Endothelial cell of hepatic sinusoid (primary cell): ENCODE data around the gene PLAAT1.

Experiments used
- in situ Hi-C: cut with HindIII; loops from 2 replicates; pipeline ENCODE4 v1.10.0; 2017; ENCODE audit warnings: low sequenced_read_pairs

Gene PLAAT1

GRCh38 chr3:193240850-193241706 lies at the start of gene PLAAT1:
PLAAT1 (plus strand) TSS chr3:193241222; CDS start chr3:193255651, 14,429 bp downstream.
- in situ Hi-C loops: no loop called here

- in situ Hi-C loops: loop anchor here (5.0 kb wide), 1 partner anchor 52 kb away; no protein-coding TSS in a partner anchor
These were observed 46.7 kb upstream of the PLAAT1 start for GRCh38 chr3:193194371-193194770.

- in situ Hi-C loops: no loop called here
These were observed 44.3 kb upstream of the PLAAT1 start for GRCh38 chr3:193196746-193197145.

GRCh38 chr3:193207290-193208273 lies 33.4 kb upstream of the PLAAT1 start:
- in situ Hi-C loops: no loop called here

GRCh38 chr3:193210618-193211017 lies 30.4 kb upstream of the PLAAT1 start:
- in situ Hi-C loops: no loop called here

GRCh38 chr3:193211173-193211572 lies 29.8 kb upstream of the PLAAT1 start:
- in situ Hi-C loops: no loop called here

GRCh38 chr3:193211984-193212383 lies 29.0 kb upstream of the PLAAT1 start:
- in situ Hi-C loops: no loop called here

GRCh38 chr3:193212844-193213243 lies 28.2 kb upstream of the PLAAT1 start:
- in situ Hi-C loops: no loop called here

GRCh38 chr3:193214445-193214844 lies 26.6 kb upstream of the PLAAT1 start:
- in situ Hi-C loops: no loop called here

- in situ Hi-C loops: no loop called here
These were observed 15.5 kb upstream of the PLAAT1 start for GRCh38 chr3:193225302-193226125.

GRCh38 chr3:193228206-193228605 lies 12.8 kb upstream of the PLAAT1 start:
- in situ Hi-C loops: no loop called here

- in situ Hi-C loops: no loop called here
These were observed 11.1 kb upstream of the PLAAT1 start for GRCh38 chr3:193229851-193230420.

GRCh38 chr3:193230610-193231009 lies 10.4 kb upstream of the PLAAT1 start:
- in situ Hi-C loops: no loop called here

GRCh38 chr3:193231201-193231600 lies 9.8 kb upstream of the PLAAT1 start:
- in situ Hi-C loops: no loop called here

- in situ Hi-C loops: no loop called here
These were observed 4.4 kb upstream of the PLAAT1 start for GRCh38 chr3:193236599-193236998.

GRCh38 chr3:193237030-193237429 lies 4.0 kb upstream of the PLAAT1 start:
- in situ Hi-C loops: no loop called here

- in situ Hi-C loops: no loop called here
These were observed 579 bp upstream of the PLAAT1 start for GRCh38 chr3:193240436-193240849.

- in situ Hi-C loops: no loop called here
These were observed 694 bp downstream of the PLAAT1 start for GRCh38 chr3:193241716-193242115.

- in situ Hi-C loops: no loop called here
These were observed 2.5 kb downstream of the PLAAT1 start for GRCh38 chr3:193243571-193243970.

- in situ Hi-C loops: no loop called here
These were observed 7.9 kb downstream of the PLAAT1 start for GRCh38 chr3:193248848-193249468.
